ENCODE results near the gene B4GALNT3. TPM values are rescaled to one million over a fixed set of nuclear protein-coding genes. Genes with fewer than 3 reads are reported as not detected.
"Not testable (repeated sequence)": the region's sequence is repeated elsewhere in the genome, so short reads cannot be mapped to it uniquely, and the experiment has no call there.

B4GALNT3 gene
- total and polyA plus RNA-seq, 2 of the 13 experiments (the other 11 are each of a cell fraction or from before 2014, with no cell fraction given) = 3.2 to 4.4 TPM

GRCh38 chr12:577994-578747 is 118.4 kb downstream of the B4GALNT3 start (continued):
- TF ChIP-seq TCF12 (IDR thresholded peaks at IDR 0.05) = not testable (repeated sequence)
- TF ChIP-seq TCF12 (CRISPR knock-in tag; IDR thresholded peaks at IDR 0.05) (peak; percentile 91), FOSL2 (CRISPR knock-in tag; IDR thresholded peaks at IDR 0.05) (peak; percentile 19; the same call in 1 of the 2 replicates), JUNB (CRISPR knock-in tag; IDR thresholded peaks at IDR 0.05; ENCODE audit: borderline replicate concordance) (peak; percentile 23; the same call in 1 of the 2 replicates), ZNF580 (CRISPR knock-in tag; IDR thresholded peaks at IDR 0.05; ENCODE audit: borderline replicate concordance, low read depth) (peak; percentile 48; the same call in 1 of the 2 replicates), FOXP4 (CRISPR knock-in tag; IDR thresholded peaks at IDR 0.05) (peak; percentile 73), HINFP (CRISPR knock-in tag; IDR thresholded peaks at IDR 0.05; ENCODE audit: low read depth) (peak; percentile 49; the same call in 1 of the 2 replicates), STAG1 (CRISPR knock-in tag; IDR thresholded peaks at IDR 0.05) (peak; percentile 3; the same call in 1 of the 2 replicates), ELF4 (CRISPR knock-in tag; IDR thresholded peaks at IDR 0.05; ENCODE audit: borderline replicate concordance) (peak; percentile 73; the same call in 1 of the 2 replicates), ZMYM3 (CRISPR knock-in tag; IDR thresholded peaks at IDR 0.05) (peak; percentile 61; the same call in 1 of the 2 replicates), ZNF781 (CRISPR knock-in tag; IDR thresholded peaks at IDR 0.05; ENCODE audit: borderline replicate concordance, not compliant biosample characterization) (peak; percentile 56), MED1 (CRISPR knock-in tag; IDR thresholded peaks at IDR 0.05) (peak; percentile 98), RORA (CRISPR knock-in tag; IDR thresholded peaks at IDR 0.05) (peak; percentile 90; the same call in 1 of the 2 replicates), KAT7 (CRISPR knock-in tag; IDR thresholded peaks at IDR 0.05; ENCODE audit: borderline replicate concordance) (peak; percentile 59; the same call in 1 of the 2 replicates), ATF2 (CRISPR knock-in tag; IDR thresholded peaks at IDR 0.05) (peak; percentile 79), ARID5B (CRISPR knock-in tag; IDR thresholded peaks at IDR 0.05) (peak; percentile 72), BCL3 (CRISPR knock-in tag; IDR thresholded peaks at IDR 0.05) (peak; percentile 73; the same call in 1 of the 2 replicates)
